ENCODE data around the gene RASSF4.

- TF ChIP-seq CTCF (IDR thresholded peaks at IDR 0.05) (no peak), POLR2A (IDR thresholded peaks at IDR 0.05) (no peak)
Observed at GRCh38 chr10:44967616-44968015, 8.0 kb downstream of the RASSF4 start.

Data from ovary (tissue), 3 donors.